Fibroblast of lung (primary cell): ENCODE measurements around the gene NUP107. TPM values are rescaled to one million over a fixed set of nuclear protein-coding genes. Genes with fewer than 3 reads are reported as not detected.
A peak's percentile ranks its signal among the peaks of the same experiment; 100 is the strongest.

Experiments used
- DNase-seq, 2 donors: peaks; one replicate each; pipeline versions ENCODE4 v3.0.0 to v3.0.0-alpha.2; 2010; ENCODE audit warnings: low read depth in 2 of 2
- H2AFZ ChIP-seq: 2 replicates; pipeline ENCODE4 v1.5.1; 2012; ENCODE audit warnings: low read length, control low read depth, inconsistent platforms
- H3K27ac ChIP-seq: 2 replicates; pipeline ENCODE4 v1.5.1; 2011; ENCODE audit warnings: low read length, control low read depth; ENCODE audit not compliant: insufficient read depth
- H3K27me3 ChIP-seq: 2 replicates; pipeline ENCODE4 v1.5.1; 2011; ENCODE audit warnings: mild to moderate bottlenecking, low read length; ENCODE audit not compliant: control insufficient read depth, insufficient read depth
- H3K36me3 ChIP-seq: 2 replicates; pipeline ENCODE4 v1.5.1; 2011; ENCODE audit warnings: low read length; ENCODE audit not compliant: control insufficient read depth, insufficient read depth
- H3K4me1 ChIP-seq: 2 replicates; pipeline ENCODE4 v1.5.1; 2011; ENCODE audit warnings: low read length; ENCODE audit not compliant: control insufficient read depth, insufficient read depth; ENCODE audit errors: extremely low read depth
- H3K4me2 ChIP-seq: 2 replicates; pipeline ENCODE4 v1.5.1; 2011; ENCODE audit warnings: low read length, control low read depth; ENCODE audit not compliant: insufficient read depth; ENCODE audit errors: extremely low read depth
- H3K4me3 ChIP-seq, 4 experiments: fragments of 200-600 bp in 1 of 4; sonication (generic) in 1 of 4; replicated peaks in 1 of 4; 2 replicates each; pipeline ENCODE4 v1.5.1; 2011 to 2016; ENCODE audit warnings: low read length in 4 of 4, low read depth in 3 of 4, mild to moderate bottlenecking in 3 of 4, control low read depth in 2 of 4, inconsistent platforms in 1 of 4, mixed read lengths in 1 of 4; ENCODE audit not compliant: insufficient read depth in 1 of 4; ENCODE audit errors: control extremely low read depth in 1 of 4
- H3K79me2 ChIP-seq: 2 replicates; pipeline ENCODE4 v1.5.1; 2012; ENCODE audit warnings: mild to moderate bottlenecking, low read length, inconsistent platforms; ENCODE audit not compliant: control insufficient read depth, insufficient read depth
- H3K9ac ChIP-seq: 2 replicates; pipeline ENCODE4 v1.5.1; 2011; ENCODE audit warnings: mild to moderate bottlenecking, low read length, control low read depth; ENCODE audit not compliant: insufficient read depth
- H3K9me3 ChIP-seq: 2 replicates; pipeline ENCODE4 v1.5.1; 2012; ENCODE audit warnings: low read depth, low read length; ENCODE audit not compliant: control insufficient read depth, insufficient read depth
- H4K20me1 ChIP-seq: 2 replicates; pipeline ENCODE4 v1.5.1; 2011; ENCODE audit warnings: low read length; ENCODE audit not compliant: control insufficient read depth, insufficient read depth; ENCODE audit errors: extremely low read depth
- EZH2 ChIP-seq: IDR thresholded peaks from 2 replicates; pipeline ENCODE4 v1.5.1; 2012; ENCODE audit warnings: low read length, control low read depth, mild to moderate bottlenecking; ENCODE audit errors: missing control alignments
- polyA plus RNA-seq, 2 donors: library from polyadenylated mRNA; depleted of rRNA in 1 of 2; stranded (reverse) in 1 of 2; unstranded in 1 of 2; fragments of >200 nt; gene quantifications; 2 replicates each; pipeline ENCODE4 v1.2.1, GENCODE V29; 2011 to 2012; ENCODE audit warnings: missing spikeins in 1 of 2
- total RNA-seq: library from RNA; depleted of rRNA; stranded (reverse); fragments of >200 nt; gene quantifications from 2 replicates; pipeline ENCODE4 v1.2.1, GENCODE V29; 2014
- TF ChIP-seq, protein P1 (sequence below), 2 donors: IDR thresholded peaks in 1 of 2; conservative IDR thresholded peaks in 1 of 2; 1 replicate in 1 of 2; 2 replicates in 1 of 2; pipeline ENCODE4 v1.5.1; 2011 to 2012; ENCODE audit warnings: low read length in 2 of 2, control low read depth in 1 of 2, inconsistent platforms in 1 of 2, low read depth in 1 of 2, mild to moderate bottlenecking in 1 of 2

Gene NUP107
- total and polyA plus RNA-seq, 2 donors (not counting 1 experiment from before 2014, with no cell fraction given) = 24.6 to 37.7 TPM

DNA sequence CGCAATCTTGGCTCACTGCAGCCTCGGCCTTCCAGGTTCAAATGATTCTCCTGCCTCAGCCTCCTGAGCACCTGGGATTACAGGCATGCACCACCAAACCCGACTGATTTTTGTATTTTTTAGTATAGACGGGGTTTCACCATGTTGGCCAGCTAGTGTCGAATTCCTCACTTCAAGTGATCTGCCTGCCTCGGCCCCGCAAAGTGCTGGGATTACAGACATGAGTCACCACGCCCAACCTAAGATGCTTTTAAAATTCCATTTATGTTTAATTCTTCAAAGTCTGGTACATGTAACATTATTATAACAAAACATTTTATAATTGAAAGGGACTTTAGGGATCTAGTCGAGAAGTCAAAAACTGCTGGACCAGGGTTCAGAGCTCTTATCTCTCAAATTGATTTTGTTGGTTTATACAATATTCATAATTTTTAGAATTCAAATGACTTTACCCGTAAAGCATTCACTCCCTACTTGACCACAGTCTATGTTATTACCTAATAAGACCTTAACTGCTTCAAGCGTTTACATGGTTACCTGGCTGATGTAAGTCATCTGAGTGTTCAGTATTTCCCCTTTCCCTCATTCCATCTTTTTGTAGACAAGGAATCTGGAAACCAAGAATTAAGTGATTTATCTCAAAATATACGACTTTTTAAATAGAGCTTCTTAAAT lies 47.9 kb upstream of the NUP107 start:
- no peak overlapping the region for H3K27ac ChIP-seq
- H3K4me1 ChIP-seq = no peaks in the 10 kb centered on the region
- H4K20me1 ChIP-seq = no peaks in the 10 kb centered on the region
- no peak for TF ChIP-seq EZH2
- TF ChIP-seq, protein P1, sequence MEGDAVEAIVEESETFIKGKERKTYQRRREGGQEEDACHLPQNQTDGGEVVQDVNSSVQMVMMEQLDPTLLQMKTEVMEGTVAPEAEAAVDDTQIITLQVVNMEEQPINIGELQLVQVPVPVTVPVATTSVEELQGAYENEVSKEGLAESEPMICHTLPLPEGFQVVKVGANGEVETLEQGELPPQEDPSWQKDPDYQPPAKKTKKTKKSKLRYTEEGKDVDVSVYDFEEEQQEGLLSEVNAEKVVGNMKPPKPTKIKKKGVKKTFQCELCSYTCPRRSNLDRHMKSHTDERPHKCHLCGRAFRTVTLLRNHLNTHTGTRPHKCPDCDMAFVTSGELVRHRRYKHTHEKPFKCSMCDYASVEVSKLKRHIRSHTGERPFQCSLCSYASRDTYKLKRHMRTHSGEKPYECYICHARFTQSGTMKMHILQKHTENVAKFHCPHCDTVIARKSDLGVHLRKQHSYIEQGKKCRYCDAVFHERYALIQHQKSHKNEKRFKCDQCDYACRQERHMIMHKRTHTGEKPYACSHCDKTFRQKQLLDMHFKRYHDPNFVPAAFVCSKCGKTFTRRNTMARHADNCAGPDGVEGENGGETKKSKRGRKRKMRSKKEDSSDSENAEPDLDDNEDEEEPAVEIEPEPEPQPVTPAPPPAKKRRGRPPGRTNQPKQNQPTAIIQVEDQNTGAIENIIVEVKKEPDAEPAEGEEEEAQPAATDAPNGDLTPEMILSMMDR (conservative IDR thresholded peaks at IDR 0.05 in 1 of 2, IDR thresholded peaks at IDR 0.05 in 1 of 2; ENCODE audit: low read depth in 1 of 2, low read length in 2 of 2) = no peak
- no peaks in the 10 kb centered on the region for H3K9me3 ChIP-seq
- peaks cover 95% of the 10 kb centered on the region for H3K79me2 ChIP-seq
- no peak overlapping the region for H2AFZ ChIP-seq
- DNase-seq = peak in 1 of 2 donors; percentile 68
- H3K4me3 ChIP-seq = no peak overlapping the region
- H3K9ac ChIP-seq = no peak overlapping the region
- H3K27me3 ChIP-seq = no peaks in the 10 kb centered on the region
- H3K4me2 ChIP-seq = no peak overlapping the region
- no peaks in the 10 kb centered on the region for H3K36me3 ChIP-seq

DNA sequence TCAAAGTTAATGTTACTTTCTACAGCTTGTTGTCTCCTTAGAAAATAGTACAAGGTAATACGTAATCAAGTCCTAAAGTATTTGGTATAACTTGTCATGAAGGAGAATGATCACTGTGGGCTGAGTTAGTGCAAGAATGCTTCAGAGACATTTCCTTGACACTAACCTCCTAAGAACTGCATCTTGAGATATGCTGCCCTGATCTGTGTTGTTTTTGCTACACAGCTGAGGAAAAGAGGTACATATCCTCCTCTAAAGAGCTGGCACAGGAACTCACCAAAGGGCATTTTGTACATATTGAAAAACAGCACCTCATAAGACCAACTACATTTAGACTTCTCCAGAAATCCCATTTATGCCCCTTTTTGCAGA lies 47.4 kb upstream of the NUP107 start:
- H4K20me1 ChIP-seq = no peaks in the 10 kb centered on the region
- H3K9ac ChIP-seq = no peak overlapping the region

DNA sequence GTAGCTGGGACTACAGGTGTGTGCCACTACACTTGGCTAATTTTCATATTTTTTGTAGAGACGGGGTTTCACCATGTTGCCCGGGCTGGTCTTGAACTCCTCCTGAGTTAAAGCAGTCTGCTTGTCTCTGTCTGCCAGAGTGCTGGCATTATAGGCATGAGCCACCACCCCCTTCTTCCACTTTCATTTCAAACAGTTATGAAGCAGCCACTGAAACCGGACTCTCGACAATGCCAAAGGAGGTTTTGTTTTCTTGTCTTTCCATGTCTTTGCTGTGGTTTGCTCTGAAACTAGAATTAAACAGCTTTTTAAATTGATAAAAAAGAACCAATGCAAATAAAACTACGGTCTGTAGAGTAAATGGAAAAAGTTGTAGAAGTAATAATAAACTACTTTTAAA lies 45.6 kb upstream of the NUP107 start:
- no peaks in the 10 kb centered on the region for H4K20me1 ChIP-seq
- H3K27ac ChIP-seq = no peak overlapping the region
- no peaks in the 10 kb centered on the region for H3K36me3 ChIP-seq
- H3K9ac ChIP-seq = no peak overlapping the region
- TF ChIP-seq, protein P1 (conservative IDR thresholded peaks at IDR 0.05 in 1 of 2, IDR thresholded peaks at IDR 0.05 in 1 of 2; ENCODE audit: low read depth in 1 of 2, low read length in 2 of 2) = no peak
- TF ChIP-seq EZH2 = no peak
- peak overlapping the region; percentile 41 for H3K4me2 ChIP-seq
- H3K27me3 ChIP-seq = no peaks in the 10 kb centered on the region
- no peak overlapping the region for H2AFZ ChIP-seq
- H3K4me3 ChIP-seq = no peak overlapping the region
- peak in 1 of 2 donors; percentile 32 for DNase-seq
- H3K79me2 ChIP-seq = peaks cover 94% of the 10 kb centered on the region
- no peaks in the 10 kb centered on the region for H3K9me3 ChIP-seq
- H3K4me1 ChIP-seq = no peaks in the 10 kb centered on the region

More for the DNA sequence above, 47.4 kb upstream of the NUP107 start:
- Histone ChIP-seq H3K27me3 (no peaks in the 10 kb centered on the region), H2AFZ (no peak overlapping the region), H3K9me3 (no peaks in the 10 kb centered on the region), H3K4me1 (no peaks in the 10 kb centered on the region), H3K27ac (no peak overlapping the region), H3K4me3 (no peak overlapping the region), H3K4me2 (no peak overlapping the region), H3K36me3 (no peaks in the 10 kb centered on the region), H3K79me2 (peaks cover 95% of the 10 kb centered on the region)
- DNase-seq = no peak
- TF ChIP-seq, protein P1 (conservative IDR thresholded peaks at IDR 0.05 in 1 of 2, IDR thresholded peaks at IDR 0.05 in 1 of 2; ENCODE audit: low read depth in 1 of 2, low read length in 2 of 2) = no peak
- TF ChIP-seq EZH2 = no peak
